ENCODE results near the gene ENO3.

DNA sequence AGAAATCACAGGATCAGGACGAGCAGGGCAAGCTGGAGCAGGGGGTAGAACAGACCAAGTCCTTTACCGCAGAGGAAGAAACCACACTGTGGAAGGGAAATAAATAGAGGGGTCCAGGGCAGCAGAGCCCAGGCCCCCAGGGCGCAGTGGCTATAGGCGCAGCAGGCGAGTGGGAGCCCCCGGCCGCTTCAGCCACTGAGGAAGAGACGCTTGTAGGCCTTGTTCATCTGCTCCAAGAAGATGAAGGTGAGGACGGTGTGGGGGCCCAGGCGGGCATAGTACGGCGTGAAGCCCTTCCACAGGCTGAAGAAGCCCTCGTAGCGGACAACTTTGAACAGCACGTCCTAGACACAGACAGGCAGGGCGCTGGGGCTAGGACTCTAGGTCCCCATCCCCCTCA, 13.4 kb upstream of the ENO3 start:
- TF ChIP-seq STAT3 (IDR thresholded peaks at IDR 0.05; ENCODE audit: low read depth, low read length) = no peak
- TF ChIP-seq POLR2A (IDR thresholded peaks at IDR 0.05; ENCODE audit: low read depth, low read length) = no peak
- TF ChIP-seq RCOR1 (conservative IDR thresholded peaks at IDR 0.05; ENCODE audit: low read depth, low read length) = no peak
- no peak for TF ChIP-seq NFIC (IDR thresholded peaks at IDR 0.05; ENCODE audit: low read depth, low read length)
- TF ChIP-seq SUZ12 (IDR thresholded peaks at IDR 0.05; ENCODE audit: unreplicated experiment) = no peak
- TF ChIP-seq, protein P1, sequence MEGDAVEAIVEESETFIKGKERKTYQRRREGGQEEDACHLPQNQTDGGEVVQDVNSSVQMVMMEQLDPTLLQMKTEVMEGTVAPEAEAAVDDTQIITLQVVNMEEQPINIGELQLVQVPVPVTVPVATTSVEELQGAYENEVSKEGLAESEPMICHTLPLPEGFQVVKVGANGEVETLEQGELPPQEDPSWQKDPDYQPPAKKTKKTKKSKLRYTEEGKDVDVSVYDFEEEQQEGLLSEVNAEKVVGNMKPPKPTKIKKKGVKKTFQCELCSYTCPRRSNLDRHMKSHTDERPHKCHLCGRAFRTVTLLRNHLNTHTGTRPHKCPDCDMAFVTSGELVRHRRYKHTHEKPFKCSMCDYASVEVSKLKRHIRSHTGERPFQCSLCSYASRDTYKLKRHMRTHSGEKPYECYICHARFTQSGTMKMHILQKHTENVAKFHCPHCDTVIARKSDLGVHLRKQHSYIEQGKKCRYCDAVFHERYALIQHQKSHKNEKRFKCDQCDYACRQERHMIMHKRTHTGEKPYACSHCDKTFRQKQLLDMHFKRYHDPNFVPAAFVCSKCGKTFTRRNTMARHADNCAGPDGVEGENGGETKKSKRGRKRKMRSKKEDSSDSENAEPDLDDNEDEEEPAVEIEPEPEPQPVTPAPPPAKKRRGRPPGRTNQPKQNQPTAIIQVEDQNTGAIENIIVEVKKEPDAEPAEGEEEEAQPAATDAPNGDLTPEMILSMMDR (IDR thresholded peaks at IDR 0.05 in 2 of 3, conservative IDR thresholded peaks at IDR 0.05 in 1 of 3; ENCODE audit: control insufficient read depth in 2 of 3, extremely low read depth in 1 of 3, insufficient read depth in 1 of 3, low read depth in 3 of 3, low read length in 3 of 3) = no peak
- no peak for TF ChIP-seq EZH2 (IDR thresholded peaks at IDR 0.05; ENCODE audit: borderline replicate concordance, control insufficient read depth, low read depth, low read length)
- no peak for TF ChIP-seq ZNF274 (IDR thresholded peaks at IDR 0.05; ENCODE audit: insufficient read depth, insufficient read length)
- TF ChIP-seq HDAC2 (IDR thresholded peaks at IDR 0.05) = no peak
- no peak for TF ChIP-seq HDGF (IDR thresholded peaks at IDR 0.05)
- TF ChIP-seq RB1 (IDR thresholded peaks at IDR 0.05; ENCODE audit: borderline replicate concordance) = no peak
- TF ChIP-seq CHD1 (IDR thresholded peaks at IDR 0.05; ENCODE audit: low read depth, low read length) = no peak
- TF ChIP-seq, protein P2, sequence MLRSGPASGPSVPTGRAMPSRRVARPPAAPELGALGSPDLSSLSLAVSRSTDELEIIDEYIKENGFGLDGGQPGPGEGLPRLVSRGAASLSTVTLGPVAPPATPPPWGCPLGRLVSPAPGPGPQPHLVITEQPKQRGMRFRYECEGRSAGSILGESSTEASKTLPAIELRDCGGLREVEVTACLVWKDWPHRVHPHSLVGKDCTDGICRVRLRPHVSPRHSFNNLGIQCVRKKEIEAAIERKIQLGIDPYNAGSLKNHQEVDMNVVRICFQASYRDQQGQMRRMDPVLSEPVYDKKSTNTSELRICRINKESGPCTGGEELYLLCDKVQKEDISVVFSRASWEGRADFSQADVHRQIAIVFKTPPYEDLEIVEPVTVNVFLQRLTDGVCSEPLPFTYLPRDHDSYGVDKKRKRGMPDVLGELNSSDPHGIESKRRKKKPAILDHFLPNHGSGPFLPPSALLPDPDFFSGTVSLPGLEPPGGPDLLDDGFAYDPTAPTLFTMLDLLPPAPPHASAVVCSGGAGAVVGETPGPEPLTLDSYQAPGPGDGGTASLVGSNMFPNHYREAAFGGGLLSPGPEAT (IDR thresholded peaks at IDR 0.05; ENCODE audit: low read depth) = no peak
